Naive thymus-derived CD4-positive, alpha-beta T cell (primary cell): ENCODE results near the gene MZT2B. TPM values are rescaled to one million over a fixed set of nuclear protein-coding genes. Genes with fewer than 3 reads are reported as not detected.
"Not testable (repeated sequence)": the region's sequence is repeated elsewhere in the genome, so short reads cannot be mapped to it uniquely, and the experiment has no call there.

ENCODE experiments used
- ATAC-seq: fragments of 150-1000 bp; cut with Tn5 transposase; 2 replicates; pipeline ENCODE4 v1.10.0; 2021; ENCODE audit warnings: mild to moderate bottlenecking, moderate library complexity
- CTCF ChIA-PET: fragments of 350-600 bp; sonication (Branson Sonifier 250); formaldehyde crosslinking; loops from one replicate; lab custom pipeline; 2021; ENCODE audit warnings: antibody characterized with exemption; lab: Charles Lee
- POLR2A ChIA-PET: fragments of 350-600 bp; sonication (Branson Sonifier 250); formaldehyde crosslinking; loops from one replicate; lab custom pipeline; 2021; ENCODE audit warnings: antibody characterized with exemption, inconsistent platforms; lab: Charles Lee
- DNase-seq, 9 donors: peaks; one replicate each; pipeline versions ENCODE4 v3.0.0 to v3.0.0-alpha.2; 2020 to 2022; ENCODE audit warnings: mixed read lengths in 1 of 9
- H3K27ac ChIP-seq: one replicate; pipeline ENCODE4 v1.7.0; 2013; ENCODE audit warnings: mild to moderate bottlenecking, low read depth, low read length, moderate library complexity
- H3K27me3 ChIP-seq, 2 donors: one replicate each; pipeline ENCODE4 v1.7.0; 2013; ENCODE audit warnings: low read length in 2 of 2, mild to moderate bottlenecking in 2 of 2, moderate library complexity in 2 of 2; ENCODE audit not compliant: control insufficient read depth in 2 of 2, insufficient read depth in 2 of 2
- H3K36me3 ChIP-seq, 3 experiments: 1 replicate in 2 of 3; 2 replicates in 1 of 3; pipeline ENCODE4 v1.7.0; 2013; ENCODE audit warnings: low read length in 3 of 3, mild to moderate bottlenecking in 3 of 3, moderate library complexity in 1 of 3; ENCODE audit not compliant: insufficient read depth in 3 of 3, control insufficient read depth in 2 of 3
- H3K4me1 ChIP-seq, 2 donors: one replicate each; pipeline ENCODE4 v1.7.0; 2013; ENCODE audit warnings: low read length in 2 of 2, mild to moderate bottlenecking in 2 of 2, moderate library complexity in 1 of 2; ENCODE audit not compliant: control insufficient read depth in 2 of 2, insufficient read depth in 2 of 2
- H3K4me3 ChIP-seq: 2 replicates; pipeline ENCODE4 v1.7.0; 2013; ENCODE audit warnings: mild to moderate bottlenecking, low read length
- H3K9me3 ChIP-seq, 3 experiments: 1 replicate in 2 of 3; 2 replicates in 1 of 3; pipeline ENCODE4 v1.7.0; 2013; ENCODE audit warnings: low read length in 3 of 3; ENCODE audit not compliant: control insufficient read depth in 2 of 3
- H3K27ac Mint-ChIP-seq, 9 donors: one replicate each; pipeline ENCODE4 v1.8.0; 2020 to 2022; ENCODE audit warnings: mixed read lengths in 9 of 9, mild to moderate bottlenecking in 8 of 9, moderate library complexity in 5 of 9, inconsistent platforms in 2 of 9
- H3K27me3 Mint-ChIP-seq, 5 donors: one replicate each; pipeline ENCODE4 v1.8.0; 2021 to 2022; ENCODE audit warnings: mixed read lengths in 5 of 5, mild to moderate bottlenecking in 1 of 5
- H3K36me3 Mint-ChIP-seq, 5 donors: one replicate each; pipeline ENCODE4 v1.8.0; 2020 to 2022; ENCODE audit warnings: mixed read lengths in 5 of 5, mild to moderate bottlenecking in 3 of 5, inconsistent platforms in 1 of 5
- H3K4me1 Mint-ChIP-seq, 7 donors: one replicate each; pipeline ENCODE4 v1.8.0; 2020 to 2022; ENCODE audit warnings: mixed read lengths in 7 of 7, mild to moderate bottlenecking in 3 of 7, inconsistent platforms in 1 of 7
- H3K4me3 Mint-ChIP-seq, 10 donors: one replicate each; pipeline ENCODE4 v1.8.0; 2020 to 2022; ENCODE audit warnings: mild to moderate bottlenecking in 10 of 10, mixed read lengths in 10 of 10, moderate library complexity in 6 of 10, inconsistent platforms in 2 of 10
- H3K9me3 Mint-ChIP-seq, 11 donors: one replicate each; pipeline ENCODE4 v1.8.0; 2020 to 2022; ENCODE audit warnings: mixed read lengths in 11 of 11, mild to moderate bottlenecking in 4 of 11, inconsistent platforms in 1 of 11, moderate library complexity in 1 of 11
- intact Hi-C, 2 donors: fragments of 100-400 bp; cut with micrococcal nuclease; formaldehyde crosslinking; loops; one replicate each; pipeline ENCODE4 v1.15.1; 2023
- polyA plus RNA-seq, 2 donors: library from polyadenylated mRNA; unstranded; fragments of 300-500 nt; fragmentation: Illumina TruSeq; gene quantifications; one replicate each; pipeline ENCODE4 v1.2.3, GENCODE V29; 2021
- total RNA-seq, 6 experiments: library from RNA in 5 of 6; stranded (reverse) in 5 of 6; gene quantifications; 1 replicate in 5 of 6; 2 replicates in 1 of 6; pipeline ENCODE4 v1.2.3 and lab custom pipeline; 2021 to 2026

Gene MZT2B
- total and polyA plus RNA-seq, 7 experiments from 2014 or later = 180 to 323 (median 227) TPM

DNA sequence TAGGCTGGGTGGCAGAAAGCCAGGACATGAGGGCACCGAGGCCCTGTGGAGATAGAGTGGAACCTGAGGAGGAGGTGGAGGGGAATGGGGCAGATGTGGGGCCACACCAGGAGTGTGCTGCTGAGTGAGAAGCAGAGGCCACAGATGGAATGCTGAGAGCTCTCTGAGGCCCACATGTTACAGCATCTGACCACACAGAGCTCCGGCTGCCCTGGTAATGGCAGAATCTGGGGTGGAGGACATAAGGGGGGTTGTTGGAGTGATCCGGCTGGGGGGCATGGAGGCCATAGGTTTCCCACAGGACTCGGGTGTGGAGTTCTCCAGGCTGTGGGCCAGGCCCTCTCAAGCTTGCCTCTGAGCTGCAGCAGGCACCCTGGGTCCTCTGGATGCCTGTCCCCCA lies 3.8 kb downstream of the MZT2B start:
- H3K4me1 ChIP-seq = peaks cover 1 to 11% of the 10 kb centered on the region in 2 donors
- H3K27me3 Mint-ChIP-seq = no peaks in the 10 kb centered on the region
- no peaks in the 10 kb centered on the region for H3K9me3 ChIP-seq
- peak overlapping the region in 5 of 9 donors; percentile 31 to 80 (median 63) for H3K27ac Mint-ChIP-seq
- no peaks in the 10 kb centered on the region for H3K27me3 ChIP-seq
- peaks cover 0 to 4% (median 0%) of the 10 kb centered on the region in 11 donors for H3K9me3 Mint-ChIP-seq
- ATAC-seq (no peak), DNase-seq (no peak)
- H3K36me3 Mint-ChIP-seq = peaks cover 0 to 5% (median 0%) of the 10 kb centered on the region in 5 donors
- ChIA-PET CTCF (no interaction called here), POLR2A (interaction anchor here (1.1 kb wide), 1 partner anchor 155 kb away, joined by 3 read pairs; no protein-coding TSS in a partner anchor)
- intact Hi-C loops = loop anchor here in 1 of 2 donors (10.0 kb wide), 1 partner anchor 1499 kb away; no protein-coding TSS in a partner anchor
- H3K27ac ChIP-seq = no peak overlapping the region
- no peak overlapping the region for H3K4me3 ChIP-seq
- no peak overlapping the region for H3K4me3 Mint-ChIP-seq
- peaks cover 0 to 6% (median 0%) of the 10 kb centered on the region in 3 experiments for H3K36me3 ChIP-seq
- H3K4me1 Mint-ChIP-seq = peaks cover 10 to 15% (median 13%) of the 10 kb centered on the region in 7 donors

DNA sequence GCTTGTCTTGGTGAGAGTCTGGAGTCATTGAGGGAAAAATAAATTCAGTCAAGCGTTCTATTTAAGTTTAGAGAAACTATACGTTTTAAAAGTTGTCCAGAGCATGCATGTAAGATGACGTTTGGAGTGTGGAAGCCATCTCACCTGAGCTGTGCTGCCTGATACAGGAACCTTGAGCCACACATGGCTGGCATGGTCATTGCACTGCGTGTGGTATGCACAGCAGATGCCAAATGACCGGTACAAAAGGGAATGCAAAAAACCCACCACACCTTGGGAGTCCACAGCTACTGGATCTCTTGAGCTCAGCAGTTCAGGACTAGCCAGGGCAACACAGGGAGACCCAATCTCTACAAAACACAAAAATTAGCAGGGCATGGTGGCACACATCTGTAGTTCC lies 4.3 kb downstream of the MZT2B start:
- Mint-ChIP-seq H3K4me1 (peaks cover 9 to 13% (median 11%) of the 10 kb centered on the region in 7 donors), H3K9me3 (peaks cover 0 to 2% (median 0%) of the 10 kb centered on the region in 11 donors), H3K4me3 (no peak overlapping the region), H3K36me3 (peaks cover 0 to 10% (median 0%) of the 10 kb centered on the region in 5 donors), H3K27ac (peak overlapping the region in 3 of 9 donors; percentile 25 to 63 (median 62)), H3K27me3 (no peaks in the 10 kb centered on the region)
- no peak overlapping the region for H3K4me3 ChIP-seq
- DNase-seq = no peak
- ATAC-seq = no peak
- ChIA-PET CTCF (no interaction called here), POLR2A (no interaction called here)
- intact Hi-C loops = loop anchor here in 1 of 2 donors (10.0 kb wide), 1 partner anchor 1498 kb away; no protein-coding TSS in a partner anchor
- H3K9me3 ChIP-seq = no peaks in the 10 kb centered on the region
- H3K27ac ChIP-seq = no peak overlapping the region
- peaks cover 0 to 6% (median 0%) of the 10 kb centered on the region in 3 experiments for H3K36me3 ChIP-seq
- H3K27me3 ChIP-seq = no peaks in the 10 kb centered on the region
- H3K4me1 ChIP-seq = peaks cover 0 to 11% of the 10 kb centered on the region in 2 donors

DNA sequence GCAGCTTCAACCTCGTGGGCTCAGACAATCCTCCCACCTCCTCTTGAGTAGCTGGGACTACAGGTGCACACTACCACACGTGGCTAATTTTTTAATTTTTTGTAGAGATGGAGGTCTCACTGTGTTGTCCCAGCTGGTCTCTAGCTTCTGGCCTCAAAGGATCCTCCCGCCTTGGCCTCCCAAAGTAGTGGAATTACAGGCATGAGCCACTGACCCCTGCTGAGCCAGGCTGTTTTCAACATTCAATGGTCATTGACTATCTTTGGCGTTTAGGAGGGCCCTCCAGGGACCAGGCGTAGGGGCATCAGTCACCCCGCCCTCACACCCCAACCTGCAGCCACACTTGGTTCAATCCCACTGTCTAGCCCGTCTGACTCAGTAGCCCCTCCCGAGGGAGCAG lies 5.2 kb downstream of the MZT2B start:
- intact Hi-C loops = loop anchor here in 1 of 2 donors (10.0 kb wide), 1 partner anchor 1498 kb away; no protein-coding TSS in a partner anchor
- H3K4me1 Mint-ChIP-seq = peaks cover 9 to 13% (median 10%) of the 10 kb centered on the region in 7 donors
- Histone ChIP-seq H3K27ac (no peak overlapping the region), H3K4me3 (no peak overlapping the region), H3K27me3 (no peaks in the 10 kb centered on the region), H3K9me3 (no peaks in the 10 kb centered on the region), H3K36me3 (peaks cover 0 to 9% (median 0%) of the 10 kb centered on the region in 3 experiments), H3K4me1 (peaks cover 0 to 11% of the 10 kb centered on the region in 2 donors)
- ChIA-PET POLR2A (no interaction called here), CTCF (no interaction called here)
- DNase-seq = no peak
- H3K9me3 Mint-ChIP-seq = no peaks in the 10 kb centered on the region
- peaks cover 0 to 11% (median under 1%) of the 10 kb centered on the region in 5 donors for H3K36me3 Mint-ChIP-seq
- H3K27me3 Mint-ChIP-seq = no peaks in the 10 kb centered on the region
- H3K4me3 Mint-ChIP-seq = peak overlapping the region in 1 of 10 donors; percentile 34
- ATAC-seq = no peak
- peak overlapping the region in 1 of 9 donors; percentile 54 for H3K27ac Mint-ChIP-seq

DNA sequence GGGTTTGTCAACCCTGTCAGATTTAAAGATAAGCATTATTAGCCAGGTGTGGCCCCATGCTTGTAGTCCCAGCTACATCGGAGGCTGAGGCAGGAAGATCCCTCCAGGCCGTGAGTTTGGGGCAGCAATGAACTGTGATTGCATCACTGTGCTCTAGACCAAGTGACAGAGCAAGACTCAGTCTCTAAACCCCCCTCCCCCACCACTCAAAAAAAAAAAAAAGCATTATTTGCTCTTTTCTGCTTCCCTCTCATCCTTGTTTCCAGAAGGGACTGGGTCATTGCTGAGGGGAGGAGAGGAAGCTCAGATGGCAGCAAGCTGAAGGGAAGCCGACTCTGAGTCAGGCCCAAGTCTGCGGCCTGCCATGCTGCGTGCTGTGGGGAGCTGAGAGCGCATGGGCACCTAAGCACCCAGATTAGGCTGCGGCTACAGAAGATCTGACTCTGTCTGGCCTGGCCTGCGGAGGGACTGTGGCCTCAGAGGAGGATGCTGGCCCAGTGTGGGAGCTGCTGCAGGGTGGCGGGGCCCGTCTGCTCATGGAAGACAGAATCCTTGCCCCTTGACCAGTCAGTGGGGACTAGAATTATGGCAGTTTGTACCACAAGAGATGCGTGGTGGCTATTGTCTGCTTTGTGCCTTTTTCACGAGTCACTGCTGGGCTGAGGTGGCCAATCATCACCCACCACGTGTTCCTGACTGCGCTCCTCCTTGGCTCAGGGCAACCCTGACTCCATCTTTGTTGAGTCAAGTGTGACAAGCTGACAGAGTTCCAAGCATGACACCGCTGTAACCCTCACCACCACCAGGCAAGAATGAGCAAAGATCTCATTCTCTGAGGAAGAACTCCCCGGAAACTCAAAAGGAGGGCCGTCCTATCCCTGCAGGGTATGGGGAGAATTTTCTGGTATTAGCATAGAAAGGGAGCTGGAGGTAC lies 6.1 kb downstream of the MZT2B start:
- H3K27me3 Mint-ChIP-seq, H3K27ac Mint-ChIP-seq, H3K4me1 ChIP-seq, ATAC-seq, POLR2A ChIA-PET, DNase-seq, H3K9me3 ChIP-seq, H3K4me3 Mint-ChIP-seq, H3K36me3 ChIP-seq, H3K4me3 ChIP-seq, H3K27ac ChIP-seq, H3K27me3 ChIP-seq, CTCF ChIA-PET, H3K9me3 Mint-ChIP-seq: not testable (repeated sequence)
- intact Hi-C loops = loop anchor here in 1 of 2 donors (10.0 kb wide), 1 partner anchor 1497 kb away; no protein-coding TSS in a partner anchor
- Mint-ChIP-seq H3K4me1 (peaks cover 7 to 12% (median 9%) of the 10 kb centered on the region in 7 donors), H3K36me3 (peaks cover 0 to 11% (median 3%) of the 10 kb centered on the region in 5 donors)

DNA sequence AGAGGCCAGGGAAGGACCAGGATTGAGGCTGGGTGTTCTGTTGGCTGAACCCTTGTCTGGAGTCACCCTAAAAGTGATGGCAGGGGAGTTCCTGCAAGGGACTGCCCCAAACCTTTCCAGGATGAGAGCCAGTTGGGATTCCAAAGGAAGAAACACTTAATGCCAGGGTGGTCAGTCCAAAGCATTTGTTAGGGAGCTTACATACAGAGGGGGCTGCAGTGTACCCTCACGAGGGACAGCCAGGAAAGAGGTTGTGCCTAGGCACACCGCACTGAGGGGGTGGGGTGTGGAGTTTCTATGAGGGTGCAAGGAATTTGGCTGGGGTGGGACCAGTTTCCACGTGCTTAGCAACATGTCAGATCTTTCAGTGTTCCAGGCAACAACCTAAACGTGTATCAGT lies 6.9 kb downstream of the MZT2B start:
- H3K9me3 Mint-ChIP-seq, CTCF ChIA-PET, H3K27ac ChIP-seq, H3K9me3 ChIP-seq, H3K4me1 Mint-ChIP-seq, H3K4me3 Mint-ChIP-seq, POLR2A ChIA-PET, H3K4me3 ChIP-seq, ATAC-seq, H3K27me3 Mint-ChIP-seq, H3K36me3 ChIP-seq, DNase-seq, H3K27ac Mint-ChIP-seq, H3K27me3 ChIP-seq, H3K4me1 ChIP-seq: not testable (repeated sequence)
- H3K36me3 Mint-ChIP-seq = peaks cover 0 to 11% (median 3%) of the 10 kb centered on the region in 5 donors
- intact Hi-C loops = loop anchor here in 1 of 2 donors (10.0 kb wide), 1 partner anchor 1496 kb away; no protein-coding TSS in a partner anchor

DNA sequence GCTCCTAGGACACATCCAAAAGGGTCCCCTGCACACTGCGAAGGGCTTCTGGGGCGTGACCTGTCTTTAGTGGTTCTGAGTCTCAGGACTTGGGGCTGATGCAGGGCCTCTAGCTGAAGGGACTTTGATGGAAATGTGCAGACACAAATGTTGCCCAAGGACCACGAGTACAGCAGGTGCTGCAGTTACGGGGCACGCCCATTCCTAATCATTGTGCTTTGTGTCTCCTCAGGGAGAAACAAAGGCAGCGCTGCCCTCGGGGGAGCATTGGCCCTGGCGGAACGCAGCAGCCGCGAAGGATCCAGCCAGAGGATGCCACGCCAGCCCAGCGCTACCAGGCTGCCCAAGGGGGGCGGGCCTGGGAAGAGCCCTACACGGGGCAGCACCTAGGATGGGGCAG lies 8.2 kb downstream of the MZT2B start:
- H3K27me3 Mint-ChIP-seq = no peaks in the 10 kb centered on the region
- no peaks in the 10 kb centered on the region for H3K9me3 Mint-ChIP-seq
- CTCF ChIA-PET = no interaction called here
- Histone ChIP-seq H3K4me3 (no peak overlapping the region), H3K4me1 (no peaks in the 10 kb centered on the region), H3K27ac (no peak overlapping the region), H3K9me3 (no peaks in the 10 kb centered on the region), H3K27me3 (no peaks in the 10 kb centered on the region), H3K36me3 (peaks cover 0 to 9% (median 0%) of the 10 kb centered on the region in 3 experiments)
- intact Hi-C loops = no loop called here
- DNase-seq (no peak), ATAC-seq (no peak)
- POLR2A ChIA-PET = interaction anchor here (1.0 kb wide), 1 partner anchor 9 kb away, joined by 3 read pairs; the partner anchor contains the start of gene SMPD4
- H3K4me3 Mint-ChIP-seq = no peak overlapping the region
- peaks cover 0 to 6% (median 0%) of the 10 kb centered on the region in 7 donors for H3K4me1 Mint-ChIP-seq
- peaks cover 0 to 11% (median 3%) of the 10 kb centered on the region in 5 donors for H3K36me3 Mint-ChIP-seq
- no peak overlapping the region for H3K27ac Mint-ChIP-seq
